ENCODE measurements around the gene RPL18.

DNA sequence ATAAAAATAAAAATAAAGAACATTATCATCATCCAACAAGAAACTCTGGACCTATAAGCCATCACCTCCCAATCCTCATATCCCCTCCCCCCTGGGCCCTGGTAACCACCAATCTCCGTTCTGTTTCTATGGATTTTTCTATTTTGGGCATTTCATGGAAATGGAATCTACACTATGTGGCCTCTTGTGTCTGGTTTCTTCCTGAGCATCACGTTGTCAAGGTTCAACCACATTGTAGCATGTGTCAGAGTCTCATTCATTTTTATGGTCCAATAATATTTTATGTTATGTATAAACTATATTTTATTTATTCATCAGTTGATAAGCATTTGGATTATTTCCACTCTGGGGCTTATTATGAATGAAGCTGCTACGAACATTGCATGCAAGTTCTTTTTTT lies 40.1 kb downstream of the RPL18 start:
- TF ChIP-seq CTCF (IDR thresholded peaks at IDR 0.05), result no peak
- TF ChIP-seq POLR2AphosphoS5 (IDR thresholded peaks at IDR 0.05), result no peak
